ENCODE results near the gene FECH.

DNA sequence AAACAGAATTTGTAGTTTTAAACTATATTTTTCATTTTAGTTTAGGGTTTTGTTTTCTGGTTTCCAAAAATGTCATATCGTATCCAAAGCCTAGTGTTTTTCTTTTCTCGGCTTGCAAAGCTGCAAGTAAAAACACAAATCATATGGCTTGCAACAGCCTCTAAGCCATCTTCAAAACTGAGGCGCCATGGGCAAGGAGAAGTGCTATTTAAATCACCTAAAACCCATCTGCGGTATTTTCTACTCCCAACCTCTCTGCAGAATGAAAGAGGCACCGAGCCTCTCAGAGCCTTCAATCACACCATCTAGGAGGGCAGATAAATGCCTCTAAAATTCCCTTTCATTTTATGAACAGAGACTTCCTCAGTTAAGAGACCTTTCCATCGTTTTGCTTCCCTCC, 25.2 kb downstream of the FECH start:
- TF ChIP-seq, protein P1, sequence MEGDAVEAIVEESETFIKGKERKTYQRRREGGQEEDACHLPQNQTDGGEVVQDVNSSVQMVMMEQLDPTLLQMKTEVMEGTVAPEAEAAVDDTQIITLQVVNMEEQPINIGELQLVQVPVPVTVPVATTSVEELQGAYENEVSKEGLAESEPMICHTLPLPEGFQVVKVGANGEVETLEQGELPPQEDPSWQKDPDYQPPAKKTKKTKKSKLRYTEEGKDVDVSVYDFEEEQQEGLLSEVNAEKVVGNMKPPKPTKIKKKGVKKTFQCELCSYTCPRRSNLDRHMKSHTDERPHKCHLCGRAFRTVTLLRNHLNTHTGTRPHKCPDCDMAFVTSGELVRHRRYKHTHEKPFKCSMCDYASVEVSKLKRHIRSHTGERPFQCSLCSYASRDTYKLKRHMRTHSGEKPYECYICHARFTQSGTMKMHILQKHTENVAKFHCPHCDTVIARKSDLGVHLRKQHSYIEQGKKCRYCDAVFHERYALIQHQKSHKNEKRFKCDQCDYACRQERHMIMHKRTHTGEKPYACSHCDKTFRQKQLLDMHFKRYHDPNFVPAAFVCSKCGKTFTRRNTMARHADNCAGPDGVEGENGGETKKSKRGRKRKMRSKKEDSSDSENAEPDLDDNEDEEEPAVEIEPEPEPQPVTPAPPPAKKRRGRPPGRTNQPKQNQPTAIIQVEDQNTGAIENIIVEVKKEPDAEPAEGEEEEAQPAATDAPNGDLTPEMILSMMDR (IDR thresholded peaks at IDR 0.05; ENCODE audit: borderline replicate concordance, extremely low read depth, low read length, poor library complexity, severe bottlenecking), result no peak
- no peak for TF ChIP-seq EZH2 (IDR thresholded peaks at IDR 0.05; ENCODE audit: borderline replicate concordance, low read depth, low read length, severe bottlenecking)

Data from DND-41 (cell line).